HEK293 (cell line): ENCODE measurements around the gene MACF1.

Source experiments
- BCL11A ChIP-seq: fragments of 450-650 bp; formaldehyde crosslinking; IDR thresholded peaks from 2 replicates; pipeline ENCODE4 v1.5.1; 2016; ENCODE audit warnings: low read depth, missing biosample characterization, missing genetic modification characterization
- ZFP41 ChIP-seq: fragments of 450-650 bp; formaldehyde crosslinking; IDR thresholded peaks from 2 replicates; pipeline ENCODE4 v1.5.1; 2016; ENCODE audit warnings: missing biosample characterization, missing genetic modification characterization, borderline replicate concordance
- TF ChIP-seq, protein P1 (sequence below): fragments of 450-650 bp; formaldehyde crosslinking; conservative IDR thresholded peaks from 2 replicates; pipeline ENCODE4 v1.5.1; 2016; ENCODE audit warnings: low read depth, missing biosample characterization, missing genetic modification characterization
- TF ChIP-seq, protein P2 (sequence below): fragments of 450-650 bp; formaldehyde crosslinking; IDR thresholded peaks from 2 replicates; pipeline ENCODE4 v1.5.1; 2016; ENCODE audit warnings: missing biosample characterization, missing genetic modification characterization

DNA sequence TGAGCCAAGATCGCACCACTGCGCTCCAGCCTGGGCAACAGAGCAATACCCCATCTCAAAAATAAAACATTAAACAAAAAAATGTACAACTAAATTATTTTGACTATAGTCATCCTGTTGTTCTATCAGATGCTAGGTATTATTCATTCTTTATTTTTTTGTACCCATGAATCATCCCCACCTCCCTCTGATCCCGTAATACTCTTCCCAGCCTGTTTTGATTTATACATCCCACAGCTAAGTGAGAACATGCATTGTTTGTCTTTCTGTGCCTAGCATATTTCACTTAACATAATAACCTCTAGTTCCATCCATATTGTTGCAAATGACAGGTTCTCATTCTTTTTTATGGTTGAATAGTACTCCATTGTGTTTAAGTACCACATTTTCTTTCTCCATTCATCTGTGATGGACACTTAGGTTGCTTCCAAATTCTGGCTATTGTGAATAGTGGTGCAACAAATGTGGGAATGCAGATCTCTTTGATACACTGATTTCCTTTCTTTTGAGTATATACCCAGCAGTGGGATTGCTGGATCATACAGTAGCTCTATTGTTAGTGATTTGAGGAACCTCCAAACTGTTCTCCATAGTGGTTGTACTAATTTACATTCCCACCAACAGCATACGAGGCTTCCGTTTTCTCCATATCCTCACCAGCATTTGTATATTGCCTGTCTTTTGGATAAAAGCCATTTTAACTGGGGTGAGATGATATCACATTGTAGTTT, 84.4 kb downstream of the MACF1 start:
- TF ChIP-seq BCL11A (tag by site-specific recombination) (no peak), ZFP41 (tag by site-specific recombination) (no peak)
- TF ChIP-seq, protein P1, sequence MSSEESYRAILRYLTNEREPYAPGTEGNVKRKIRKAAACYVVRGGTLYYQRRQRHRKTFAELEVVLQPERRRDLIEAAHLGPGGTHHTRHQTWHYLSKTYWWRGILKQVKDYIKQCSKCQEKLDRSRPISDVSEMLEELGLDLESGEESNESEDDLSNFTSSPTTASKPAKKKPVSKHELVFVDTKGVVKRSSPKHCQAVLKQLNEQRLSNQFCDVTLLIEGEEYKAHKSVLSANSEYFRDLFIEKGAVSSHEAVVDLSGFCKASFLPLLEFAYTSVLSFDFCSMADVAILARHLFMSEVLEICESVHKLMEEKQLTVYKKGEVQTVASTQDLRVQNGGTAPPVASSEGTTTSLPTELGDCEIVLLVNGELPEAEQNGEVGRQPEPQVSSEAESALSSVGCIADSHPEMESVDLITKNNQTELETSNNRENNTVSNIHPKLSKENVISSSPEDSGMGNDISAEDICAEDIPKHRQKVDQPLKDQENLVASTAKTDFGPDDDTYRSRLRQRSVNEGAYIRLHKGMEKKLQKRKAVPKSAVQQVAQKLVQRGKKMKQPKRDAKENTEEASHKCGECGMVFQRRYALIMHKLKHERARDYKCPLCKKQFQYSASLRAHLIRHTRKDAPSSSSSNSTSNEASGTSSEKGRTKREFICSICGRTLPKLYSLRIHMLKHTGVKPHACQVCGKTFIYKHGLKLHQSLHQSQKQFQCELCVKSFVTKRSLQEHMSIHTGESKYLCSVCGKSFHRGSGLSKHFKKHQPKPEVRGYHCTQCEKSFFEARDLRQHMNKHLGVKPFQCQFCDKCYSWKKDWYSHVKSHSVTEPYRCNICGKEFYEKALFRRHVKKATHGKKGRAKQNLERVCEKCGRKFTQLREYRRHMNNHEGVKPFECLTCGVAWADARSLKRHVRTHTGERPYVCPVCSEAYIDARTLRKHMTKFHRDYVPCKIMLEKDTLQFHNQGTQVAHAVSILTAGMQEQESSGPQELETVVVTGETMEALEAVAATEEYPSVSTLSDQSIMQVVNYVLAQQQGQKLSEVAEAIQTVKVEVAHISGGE (tag by site-specific recombination): no peak
- TF ChIP-seq, protein P2, sequence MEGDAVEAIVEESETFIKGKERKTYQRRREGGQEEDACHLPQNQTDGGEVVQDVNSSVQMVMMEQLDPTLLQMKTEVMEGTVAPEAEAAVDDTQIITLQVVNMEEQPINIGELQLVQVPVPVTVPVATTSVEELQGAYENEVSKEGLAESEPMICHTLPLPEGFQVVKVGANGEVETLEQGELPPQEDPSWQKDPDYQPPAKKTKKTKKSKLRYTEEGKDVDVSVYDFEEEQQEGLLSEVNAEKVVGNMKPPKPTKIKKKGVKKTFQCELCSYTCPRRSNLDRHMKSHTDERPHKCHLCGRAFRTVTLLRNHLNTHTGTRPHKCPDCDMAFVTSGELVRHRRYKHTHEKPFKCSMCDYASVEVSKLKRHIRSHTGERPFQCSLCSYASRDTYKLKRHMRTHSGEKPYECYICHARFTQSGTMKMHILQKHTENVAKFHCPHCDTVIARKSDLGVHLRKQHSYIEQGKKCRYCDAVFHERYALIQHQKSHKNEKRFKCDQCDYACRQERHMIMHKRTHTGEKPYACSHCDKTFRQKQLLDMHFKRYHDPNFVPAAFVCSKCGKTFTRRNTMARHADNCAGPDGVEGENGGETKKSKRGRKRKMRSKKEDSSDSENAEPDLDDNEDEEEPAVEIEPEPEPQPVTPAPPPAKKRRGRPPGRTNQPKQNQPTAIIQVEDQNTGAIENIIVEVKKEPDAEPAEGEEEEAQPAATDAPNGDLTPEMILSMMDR (tag by site-specific recombination): no peak
